Mammary epithelial cell (primary cell): Measurements from ENCODE around the gene ZNF296.

ENCODE experiments used
- CTCF ChIP-seq, 2 donors: IDR thresholded peaks in 1 of 2; conservative IDR thresholded peaks in 1 of 2; 2 replicates each; pipeline ENCODE4 v1.5.1; 2011 to 2012; ENCODE audit warnings: inconsistent platforms in 2 of 2, low read length in 2 of 2, mild to moderate bottlenecking in 2 of 2, control low read depth in 1 of 2, low read depth in 1 of 2; ENCODE audit not compliant: insufficient read depth in 1 of 2; ENCODE audit errors: extremely low read depth in 1 of 2
- EZH2 ChIP-seq: IDR thresholded peaks from 2 replicates; pipeline ENCODE4 v1.6.1; 2012; ENCODE audit warnings: low read length, inconsistent platforms, borderline replicate concordance

- no peak for TF ChIP-seq EZH2
- TF ChIP-seq CTCF (conservative IDR thresholded peaks at IDR 0.05 in 1 of 2, IDR thresholded peaks at IDR 0.05 in 1 of 2; ENCODE audit: extremely low read depth in 1 of 2, insufficient read depth in 1 of 2, low read depth in 1 of 2, low read length in 2 of 2): no peak
Observed at GRCh38 chr19:45096700-45097099, 20.4 kb upstream of the ZNF296 start.
